Activated CD4-positive, alpha-beta T cell treated with anti-CD3 and anti-CD28 coated beads for 24 hours (primary cell): ENCODE measurements around the gene RTP2.
A peak's percentile ranks its signal among the peaks of the same experiment; 100 is the strongest.

Experiments used
- DNase-seq, 2 donors: peaks; one replicate each; pipeline ENCODE4 v3.0.0-alpha.2; 2020; ENCODE audit warnings: low read depth in 2 of 2

RTP2 gene

GRCh38 chr3:187702507-187703033, at the start of gene RTP2:
Gene RTP2 (minus strand): TSS chr3:187702557. CDS start chr3:187702128, 429 bp downstream.
- no peak for DNase-seq

GRCh38 chr3:187750513-187751123, 48.3 kb upstream of the RTP2 start:
- no peak for DNase-seq

- no peak for DNase-seq
Observed at GRCh38 chr3:187750006-187750512, 47.7 kb upstream of the RTP2 start.

GRCh38 chr3:187748050-187748481, 45.7 kb upstream of the RTP2 start:
- DNase-seq, result peak; percentile 93

GRCh38 chr3:187747506-187747905, 45.1 kb upstream of the RTP2 start:
- DNase-seq, result no peak

GRCh38 chr3:187746442-187747281, 44.3 kb upstream of the RTP2 start:
- no peak for DNase-seq

- DNase-seq, result no peak
Observed at GRCh38 chr3:187746059-187746441, 43.7 kb upstream of the RTP2 start.

- peak; percentile 75 to 78 for DNase-seq
Observed at GRCh38 chr3:187745201-187746058, 43.1 kb upstream of the RTP2 start, which contains the start of gene BCL6. Gene BCL6 (minus strand): TSS chr3:187745468. CDS start chr3:187733693, 11,775 bp downstream.

- peak in 1 of 2 donors; percentile 28 for DNase-seq
Observed at GRCh38 chr3:187744169-187745151, 42.1 kb upstream of the RTP2 start.

GRCh38 chr3:187743195-187744141, 41.1 kb upstream of the RTP2 start:
- DNase-seq, result peak in 1 of 2 donors; percentile 49

GRCh38 chr3:187742351-187743171, 40.2 kb upstream of the RTP2 start:
- DNase-seq, result no peak

- peak in 1 of 2 donors; percentile 69 for DNase-seq
Observed at GRCh38 chr3:187741403-187742350, 39.3 kb upstream of the RTP2 start.

GRCh38 chr3:187740421-187741399, 38.4 kb upstream of the RTP2 start:
- DNase-seq, result peak in 1 of 2 donors; percentile 64

GRCh38 chr3:187739561-187740332, 37.4 kb upstream of the RTP2 start:
- peak in 1 of 2 donors; percentile 76 for DNase-seq

GRCh38 chr3:187739094-187739560, 36.8 kb upstream of the RTP2 start:
- DNase-seq, result no peak
